Esophagus muscularis mucosa (tissue), 4 donors: Measurements from ENCODE around the gene AUTS2. TPM values are rescaled to one million over a fixed set of nuclear protein-coding genes. Genes with fewer than 3 reads are reported as not detected.

Source experiments
- DNase-seq: peaks from one replicate; pipeline ENCODE4 v3.0.0-alpha.2; 2017; ENCODE audit errors: extremely low spot score
- H3K27ac ChIP-seq, 4 donors: fragments of 200-600 bp; sonication (generic); replicated peaks in 1 of 4; 1 replicate in 3 of 4; 2 replicates in 1 of 4; pipeline ENCODE4 v1.5.1; 2016 to 2019; ENCODE audit warnings: mild to moderate bottlenecking in 1 of 4
- H3K27me3 ChIP-seq, 4 donors: fragments of 200-600 bp; sonication (generic); one replicate each; pipeline versions ENCODE4 v1.5.1 to v1.6.0; 2016 to 2019
- H3K36me3 ChIP-seq, 4 donors: fragments of 200-600 bp; sonication (generic); one replicate each; pipeline ENCODE4 v1.5.1; 2016 to 2019
- H3K4me1 ChIP-seq, 4 donors: fragments of 200-600 bp; sonication (generic); one replicate each; pipeline ENCODE4 v1.5.1; 2016 to 2019
- H3K4me3 ChIP-seq, 4 donors: fragments of 200-600 bp; sonication (generic); 1 replicate in 2 of 4; 2 replicates in 2 of 4; pipeline ENCODE4 v1.5.1; 2016 to 2019; ENCODE audit warnings: mild to moderate bottlenecking in 4 of 4, moderate library complexity in 1 of 4
- H3K9me3 ChIP-seq, 4 donors: fragments of 200-600 bp; sonication (generic); 1 replicate in 3 of 4; 2 replicates in 1 of 4; pipeline ENCODE4 v1.5.1; 2016 to 2019
- EP300 ChIP-seq: sonication (generic); formaldehyde crosslinking; IDR thresholded peaks from one replicate; pipeline ENCODE4 v1.6.1; 2017; ENCODE audit warnings: antibody characterized with exemption
- POLR2A ChIP-seq: fragments of 450-650 bp; IDR thresholded peaks from one replicate; pipeline ENCODE4 v1.6.1; 2017; ENCODE audit warnings: antibody characterized with exemption, moderate library complexity, mild to moderate bottlenecking, low read depth
- POLR2AphosphoS5 ChIP-seq, 2 donors: sonication (generic); formaldehyde crosslinking; IDR thresholded peaks; one replicate each; pipeline ENCODE4 v1.6.1; 2017; ENCODE audit warnings: antibody characterized with exemption in 2 of 2
- WGBS: methylation state at CpG from one replicate; pipeline ENCODE4 v1.1.5; 2018; 5-methylcytosine and 5-hydroxymethylcytosine counted together
- intact Hi-C: fragments of 100-400 bp; cut with DNase I; formaldehyde crosslinking; loops from one replicate; pipeline ENCODE4 v1.15.1; 2023
- total RNA-seq, 4 donors: library from RNA; depleted of rRNA; stranded (reverse); fragments of >200 nt; gene quantifications; one replicate each; pipeline versions ENCODE4 v1.1.0 to v1.2.1, GENCODE V29; 2016
- TF ChIP-seq, protein P1 (sequence below), 3 experiments: fragments of 200-600 bp in 2 of 3; fragments of 450-650 bp in 1 of 3; sonication (generic) in 2 of 3; IDR thresholded peaks; one replicate each; pipeline ENCODE4 v1.5.1; 2017 to 2019; ENCODE audit warnings: antibody characterized with exemption in 3 of 3, mild to moderate bottlenecking in 2 of 3, moderate library complexity in 1 of 3

The AUTS2 gene
- total RNA-seq, 4 donors from 2014 or later = 18.5 to 44.9 (median 34.2) TPM

DNA sequence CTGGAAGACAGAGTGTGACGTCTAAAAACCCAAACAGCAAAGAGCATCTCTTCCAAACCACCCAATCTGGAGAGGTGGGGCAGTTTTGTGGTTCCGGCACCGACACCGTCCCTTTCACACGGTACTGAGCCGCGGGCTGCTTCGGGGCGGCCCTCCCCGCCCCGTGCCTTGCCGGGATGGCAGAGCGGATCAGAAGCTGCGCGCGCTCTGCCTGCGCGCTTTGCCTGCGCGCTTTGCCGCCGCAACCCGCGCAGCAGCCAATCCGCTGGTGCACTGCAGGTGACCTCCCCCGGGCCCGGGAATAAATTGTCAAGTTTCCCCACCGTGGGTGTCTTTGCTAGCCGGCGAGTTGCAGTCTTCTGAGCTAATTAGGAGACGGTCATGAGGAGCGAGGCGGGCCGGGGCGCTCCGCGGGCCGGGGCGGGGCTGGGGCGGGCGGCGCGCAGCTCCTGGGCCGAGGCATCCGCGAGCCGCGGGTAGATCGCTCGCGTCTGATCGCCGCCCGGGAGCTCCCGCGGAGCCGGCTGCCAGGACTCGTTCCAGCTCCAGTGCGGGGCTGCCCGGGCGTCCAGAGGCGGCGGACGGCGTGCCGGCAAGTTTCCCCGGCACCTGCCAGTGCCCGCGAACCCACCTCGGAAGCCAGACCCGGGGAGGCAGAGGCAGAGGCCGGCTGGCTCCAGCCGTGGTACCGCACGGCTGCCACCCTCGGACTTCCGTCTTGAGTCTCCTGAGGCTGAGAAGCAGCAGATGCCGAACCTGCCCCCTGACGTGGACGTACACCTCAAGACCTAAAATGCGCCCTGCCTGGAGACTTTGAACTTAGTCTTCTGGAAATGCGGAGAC is 997.7 kb downstream of the AUTS2 start:
- H3K4me1 ChIP-seq = peaks cover 0 to 18% (median 16%) of the 10 kb centered on the region in 4 donors
- DNase-seq = no peak
- intact Hi-C loops = no loop called here
- no peaks in the 10 kb centered on the region for H3K36me3 ChIP-seq
- H3K27me3 ChIP-seq = no peaks in the 10 kb centered on the region
- TF ChIP-seq, protein P1, sequence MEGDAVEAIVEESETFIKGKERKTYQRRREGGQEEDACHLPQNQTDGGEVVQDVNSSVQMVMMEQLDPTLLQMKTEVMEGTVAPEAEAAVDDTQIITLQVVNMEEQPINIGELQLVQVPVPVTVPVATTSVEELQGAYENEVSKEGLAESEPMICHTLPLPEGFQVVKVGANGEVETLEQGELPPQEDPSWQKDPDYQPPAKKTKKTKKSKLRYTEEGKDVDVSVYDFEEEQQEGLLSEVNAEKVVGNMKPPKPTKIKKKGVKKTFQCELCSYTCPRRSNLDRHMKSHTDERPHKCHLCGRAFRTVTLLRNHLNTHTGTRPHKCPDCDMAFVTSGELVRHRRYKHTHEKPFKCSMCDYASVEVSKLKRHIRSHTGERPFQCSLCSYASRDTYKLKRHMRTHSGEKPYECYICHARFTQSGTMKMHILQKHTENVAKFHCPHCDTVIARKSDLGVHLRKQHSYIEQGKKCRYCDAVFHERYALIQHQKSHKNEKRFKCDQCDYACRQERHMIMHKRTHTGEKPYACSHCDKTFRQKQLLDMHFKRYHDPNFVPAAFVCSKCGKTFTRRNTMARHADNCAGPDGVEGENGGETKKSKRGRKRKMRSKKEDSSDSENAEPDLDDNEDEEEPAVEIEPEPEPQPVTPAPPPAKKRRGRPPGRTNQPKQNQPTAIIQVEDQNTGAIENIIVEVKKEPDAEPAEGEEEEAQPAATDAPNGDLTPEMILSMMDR (IDR thresholded peaks at IDR 0.05) = no peak
- TF ChIP-seq EP300 = no peak
- TF ChIP-seq POLR2AphosphoS5 (IDR thresholded peaks at IDR 0.05) = no peak
- TF ChIP-seq POLR2A = no peak
- peak overlapping the region; percentile 47 to 56 (median 48) for H3K4me3 ChIP-seq
- WGBS = 0% methylated on average over 3 of the region's 82 CpGs
- H3K27ac ChIP-seq = no peak overlapping the region
- peaks cover 0 to 4% (median 0%) of the 10 kb centered on the region in 4 donors for H3K9me3 ChIP-seq

DNA sequence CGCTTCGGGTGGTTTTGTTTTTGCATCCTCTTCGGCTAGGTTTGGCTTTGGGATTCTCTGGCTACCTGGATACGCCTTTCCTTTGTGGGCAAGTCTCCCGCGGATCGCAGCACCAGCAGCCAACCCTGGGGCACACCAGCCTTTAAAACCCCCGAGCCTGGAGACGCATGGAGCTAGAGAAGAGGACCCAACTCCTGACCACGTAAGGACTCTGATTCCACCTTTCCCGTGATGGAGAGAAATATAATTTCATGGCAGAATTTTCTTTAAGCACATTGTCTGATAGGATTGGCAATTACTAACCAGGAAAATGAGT is 998.3 kb downstream of the AUTS2 start:
- no peaks in the 10 kb centered on the region for H3K27me3 ChIP-seq
- H3K27ac ChIP-seq = no peak overlapping the region
- DNase-seq = no peak
- intact Hi-C loops = no loop called here
- 84% methylated on average over 8 of the region's 11 CpGs for WGBS
- H3K9me3 ChIP-seq = peaks cover 0 to 4% (median 0%) of the 10 kb centered on the region in 4 donors
- TF ChIP-seq POLR2A (no peak), EP300 (no peak), POLR2AphosphoS5 (IDR thresholded peaks at IDR 0.05) (no peak)
- TF ChIP-seq, protein P1 (IDR thresholded peaks at IDR 0.05) = no peak
- no peaks in the 10 kb centered on the region for H3K36me3 ChIP-seq
- H3K4me3 ChIP-seq = peak overlapping the region; percentile 47 to 56 (median 48)
- H3K4me1 ChIP-seq = peaks cover 0 to 18% (median 16%) of the 10 kb centered on the region in 4 donors

DNA sequence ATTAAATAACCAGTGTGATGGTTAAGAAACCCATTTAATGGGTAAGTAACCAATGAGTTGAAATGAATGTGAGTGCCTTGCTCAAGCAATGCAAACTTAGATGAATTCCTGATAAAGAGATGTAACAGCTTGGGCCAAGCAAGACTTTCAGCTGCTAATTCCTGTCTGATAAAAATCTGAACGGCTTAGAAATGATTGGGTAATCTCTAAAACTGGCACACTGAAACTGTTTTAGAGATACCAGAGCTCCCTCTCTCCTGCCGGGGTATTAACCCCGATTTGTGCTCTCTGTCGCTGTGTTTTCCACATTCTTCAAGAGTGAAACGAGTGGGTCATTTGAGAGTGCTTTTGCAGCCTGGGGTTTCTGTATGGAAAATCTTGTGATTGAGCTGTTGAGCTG is 998.8 kb downstream of the AUTS2 start:
- 81% methylated on average over 5 of the region's 5 CpGs for WGBS
- TF ChIP-seq EP300 = no peak
- TF ChIP-seq, protein P1 (IDR thresholded peaks at IDR 0.05) = no peak
- TF ChIP-seq POLR2A = no peak
- no peak for TF ChIP-seq POLR2AphosphoS5 (IDR thresholded peaks at IDR 0.05)
- no peak for DNase-seq

DNA sequence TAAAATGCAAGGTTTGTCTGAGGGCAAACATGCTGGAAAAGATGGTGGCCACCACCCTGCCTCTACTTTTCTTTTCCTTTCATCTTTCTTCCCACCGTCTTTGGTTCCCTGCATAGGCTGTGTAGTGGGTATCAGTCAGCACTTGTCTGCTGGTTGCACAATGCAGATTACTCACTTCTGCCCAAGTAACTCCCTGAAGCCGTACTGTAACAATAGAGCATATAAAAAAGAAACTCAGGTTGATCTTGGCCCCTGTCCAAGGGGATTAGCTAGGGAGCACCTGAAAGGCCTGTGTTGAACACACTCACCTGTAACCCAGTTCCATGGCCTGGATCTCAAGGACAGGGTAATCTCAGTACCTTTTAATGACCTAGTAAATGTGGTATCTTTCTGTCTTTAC is 1000.7 kb downstream of the AUTS2 start:
- 90% methylated on average over 2 of the region's 2 CpGs for WGBS
- Histone ChIP-seq H3K4me1 (peaks cover 0 to 18% (median 16%) of the 10 kb centered on the region in 4 donors), H3K27ac (no peak overlapping the region), H3K27me3 (no peaks in the 10 kb centered on the region), H3K36me3 (no peaks in the 10 kb centered on the region), H3K4me3 (no peak overlapping the region), H3K9me3 (peaks cover 0 to 4% (median 0%) of the 10 kb centered on the region in 4 donors)
- intact Hi-C loops = no loop called here
- TF ChIP-seq POLR2AphosphoS5 (IDR thresholded peaks at IDR 0.05) (no peak), POLR2A (no peak), EP300 (no peak)
- TF ChIP-seq, protein P1 (IDR thresholded peaks at IDR 0.05) = no peak
- no peak for DNase-seq

More for the DNA sequence above, 998.8 kb downstream of the AUTS2 start:
- intact Hi-C loops = no loop called here
- H3K27me3 ChIP-seq = no peaks in the 10 kb centered on the region
- no peak overlapping the region for H3K27ac ChIP-seq
- H3K4me1 ChIP-seq = peaks cover 0 to 18% (median 16%) of the 10 kb centered on the region in 4 donors
- no peak overlapping the region for H3K4me3 ChIP-seq
- peaks cover 0 to 4% (median 0%) of the 10 kb centered on the region in 4 donors for H3K9me3 ChIP-seq
- H3K36me3 ChIP-seq = no peaks in the 10 kb centered on the region
